Measurements from ENCODE around the gene C2orf92. TPM values are rescaled to one million over a fixed set of nuclear protein-coding genes. Genes with fewer than 3 reads are reported as not detected.

Gene C2orf92
- total and polyA plus RNA-seq, 12 donors = 0.83 to 25.4 (median 2.9) TPM

DNA sequence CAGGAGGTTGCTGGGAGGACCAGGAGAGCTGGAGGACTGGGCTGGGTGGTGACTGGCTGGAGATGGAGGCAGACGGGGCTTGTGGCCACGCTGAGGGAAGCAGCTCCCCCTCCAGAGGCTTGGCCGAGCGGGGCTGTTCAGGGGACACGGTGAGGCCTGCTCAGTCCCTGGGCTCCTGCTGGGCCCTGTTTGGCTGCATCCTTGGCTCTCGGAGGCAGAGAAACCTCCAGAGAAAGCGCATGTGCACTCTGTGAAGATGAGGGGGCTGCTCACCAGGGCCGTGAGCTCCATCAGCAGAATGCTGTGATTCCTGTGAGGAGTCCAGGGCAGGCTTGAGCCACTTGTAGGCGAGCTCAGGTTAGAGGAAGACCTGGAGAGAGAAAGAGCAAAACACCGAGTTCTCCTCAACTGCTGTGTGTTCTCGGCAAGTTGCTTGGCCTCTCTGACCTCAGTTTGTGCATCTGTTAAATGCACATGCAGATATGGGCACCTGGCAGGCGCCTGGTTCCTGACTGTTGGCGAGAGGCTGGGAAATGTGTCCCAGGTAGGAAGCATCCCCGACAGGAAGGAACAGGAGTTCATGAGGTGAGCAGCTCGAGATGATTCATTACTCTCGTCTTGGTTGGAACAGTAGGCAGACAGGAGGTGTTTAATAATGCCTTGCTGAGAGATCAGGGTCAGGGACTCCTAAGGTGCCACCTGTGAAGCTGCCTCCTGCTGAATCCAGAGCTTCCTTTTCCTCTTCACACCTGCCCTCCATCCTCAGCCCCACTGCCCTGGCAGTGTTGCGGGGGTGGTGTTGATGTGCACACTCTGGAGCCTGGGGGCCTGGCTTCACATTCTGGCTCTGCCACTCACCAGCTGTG, 44.8 kb downstream of the C2orf92 start:
- TF ChIP-seq, protein P1, sequence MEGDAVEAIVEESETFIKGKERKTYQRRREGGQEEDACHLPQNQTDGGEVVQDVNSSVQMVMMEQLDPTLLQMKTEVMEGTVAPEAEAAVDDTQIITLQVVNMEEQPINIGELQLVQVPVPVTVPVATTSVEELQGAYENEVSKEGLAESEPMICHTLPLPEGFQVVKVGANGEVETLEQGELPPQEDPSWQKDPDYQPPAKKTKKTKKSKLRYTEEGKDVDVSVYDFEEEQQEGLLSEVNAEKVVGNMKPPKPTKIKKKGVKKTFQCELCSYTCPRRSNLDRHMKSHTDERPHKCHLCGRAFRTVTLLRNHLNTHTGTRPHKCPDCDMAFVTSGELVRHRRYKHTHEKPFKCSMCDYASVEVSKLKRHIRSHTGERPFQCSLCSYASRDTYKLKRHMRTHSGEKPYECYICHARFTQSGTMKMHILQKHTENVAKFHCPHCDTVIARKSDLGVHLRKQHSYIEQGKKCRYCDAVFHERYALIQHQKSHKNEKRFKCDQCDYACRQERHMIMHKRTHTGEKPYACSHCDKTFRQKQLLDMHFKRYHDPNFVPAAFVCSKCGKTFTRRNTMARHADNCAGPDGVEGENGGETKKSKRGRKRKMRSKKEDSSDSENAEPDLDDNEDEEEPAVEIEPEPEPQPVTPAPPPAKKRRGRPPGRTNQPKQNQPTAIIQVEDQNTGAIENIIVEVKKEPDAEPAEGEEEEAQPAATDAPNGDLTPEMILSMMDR (IDR thresholded peaks at IDR 0.05) = no peak
- Histone ChIP-seq H3K27me3 (no peaks in the 10 kb centered on the region), H3K27ac (peak overlapping the region in 1 of 10 donors; percentile 80), H3K4me1 (peaks cover 0 to 18% (median 6%) of the 10 kb centered on the region in 9 donors), H3K4me3 (peak overlapping the region in 2 of 10 donors; percentile 1 to 51), H3K36me3 (no peaks in the 10 kb centered on the region), H3K9me3 (no peaks in the 10 kb centered on the region)
- WGBS, 2 donors = 81 to 84% methylated on average over 17 of the region's 17 CpGs
- intact Hi-C loops (cut with DNase I) = loop anchor here in 3 of 10 donors (5.0 to 10.0 kb wide), 3 partner anchors 33 to 670 kb away; no protein-coding TSS in a partner anchor
- no peak for DNase-seq
- no peak for ATAC-seq

DNA sequence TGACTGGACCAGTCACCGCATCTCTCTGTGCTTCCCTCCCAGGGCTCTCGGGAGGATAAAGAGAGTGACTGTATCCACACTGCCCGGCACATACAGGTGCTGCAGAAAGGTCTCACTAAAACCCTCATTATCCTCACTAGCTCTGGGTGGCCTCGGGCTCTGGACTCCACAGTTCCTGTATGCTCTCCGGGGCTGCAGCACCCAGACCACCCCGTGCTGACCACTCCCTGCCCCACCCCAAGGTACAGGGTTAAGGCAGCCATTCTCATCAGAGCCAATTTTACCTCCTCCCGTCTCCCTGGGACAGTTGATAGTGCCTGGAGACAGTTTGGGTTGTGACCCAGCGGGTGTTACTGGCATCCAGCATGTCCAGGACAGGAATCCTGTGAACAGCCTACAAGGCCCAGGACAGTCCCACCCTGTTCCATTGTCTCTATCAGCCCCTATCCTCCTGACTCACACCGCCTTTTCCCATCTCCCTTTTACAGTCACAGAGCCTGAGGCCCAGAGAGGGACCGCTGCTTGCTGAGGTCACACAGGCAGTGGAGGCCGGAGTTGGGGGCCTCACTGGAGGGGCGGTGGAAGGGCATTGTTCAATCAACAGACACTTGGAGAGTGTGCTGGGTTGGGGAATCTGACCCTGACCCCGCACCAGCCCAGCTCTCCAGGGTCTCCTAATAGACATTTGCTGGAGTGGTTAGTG, 45.6 kb downstream of the C2orf92 start:
- DNase-seq (no peak), ATAC-seq (no peak)
- H3K4me3 ChIP-seq = peak overlapping the region in 1 of 10 donors; percentile 51
- peak overlapping the region in 1 of 10 donors; percentile 80 for H3K27ac ChIP-seq
- 86 to 88% methylated on average over 13 of the region's 13 CpGs for WGBS, 2 donors
- TF ChIP-seq, protein P1 (IDR thresholded peaks at IDR 0.05) = no peak
- H3K4me1 ChIP-seq = peaks cover 0 to 12% (median under 1%) of the 10 kb centered on the region in 9 donors
- no peaks in the 10 kb centered on the region for H3K36me3 ChIP-seq
- intact Hi-C loops (cut with DNase I) = loop anchor here in 3 of 10 donors (5.0 to 10.0 kb wide), 3 partner anchors 32 to 670 kb away; no protein-coding TSS in a partner anchor
- no peaks in the 10 kb centered on the region for H3K9me3 ChIP-seq
- H3K27me3 ChIP-seq = no peaks in the 10 kb centered on the region

DNA sequence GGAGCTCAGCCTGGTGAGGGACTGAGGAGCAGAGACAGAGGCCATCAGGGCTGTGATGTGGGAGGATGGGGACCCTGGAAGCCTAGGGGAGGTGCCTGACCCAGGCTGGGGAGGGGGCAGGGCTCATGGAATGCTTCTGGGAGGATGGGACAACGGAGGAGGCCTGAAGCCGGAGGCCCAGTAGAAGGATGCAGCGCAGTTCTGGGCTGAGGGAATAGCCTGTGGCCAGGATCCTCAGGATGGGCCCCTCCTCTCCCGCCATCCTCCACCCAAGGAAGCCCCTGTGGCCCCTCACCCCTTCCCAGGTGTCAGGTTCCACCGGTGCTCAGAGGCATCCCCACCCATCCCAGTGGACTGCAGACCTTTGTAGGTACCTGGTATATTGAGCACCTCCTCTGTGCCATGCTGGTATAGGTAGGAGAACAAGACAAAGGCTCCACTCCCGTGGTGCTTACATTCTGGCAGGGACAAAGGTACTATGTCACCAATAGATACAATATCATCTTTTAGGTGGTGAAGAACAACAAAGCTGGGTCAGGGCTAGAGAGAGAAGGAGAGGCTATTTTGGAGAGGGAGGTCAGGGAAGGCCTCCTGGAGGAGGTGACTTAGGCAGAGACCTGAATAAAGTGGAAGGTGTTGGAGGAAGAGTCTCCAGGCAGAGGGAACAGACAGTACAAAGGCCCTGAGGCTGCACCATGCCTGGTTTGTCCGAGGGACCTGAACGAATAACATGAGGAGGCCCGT, 46.6 kb downstream of the C2orf92 start:
- DNase-seq = no peak
- no peak for ATAC-seq
- H3K27ac ChIP-seq = peak overlapping the region in 1 of 10 donors; percentile 80
- no peaks in the 10 kb centered on the region for H3K9me3 ChIP-seq
- intact Hi-C loops (cut with DNase I) = loop anchor here in 1 of 10 donors (10.0 kb wide), 1 partner anchor 669 kb away; no protein-coding TSS in a partner anchor
- H3K4me3 ChIP-seq = peak overlapping the region in 1 of 10 donors; percentile 51
- peaks cover 0 to 12% (median 0%) of the 10 kb centered on the region in 9 donors for H3K4me1 ChIP-seq
- TF ChIP-seq, protein P1 (IDR thresholded peaks at IDR 0.05) = no peak
- H3K27me3 ChIP-seq = no peaks in the 10 kb centered on the region
- 83 to 85% methylated on average over 9 of the region's 9 CpGs for WGBS, 2 donors
- H3K36me3 ChIP-seq = no peaks in the 10 kb centered on the region
